Stimulated activated CD4-positive, alpha-beta T cell treated with anti-CD3 and anti-CD28 coated beads, Interleukin-4, amount 100 ng/mL, for 4 hours (primary cell): ENCODE results near the gene MYCBP2.
"Not testable (repeated sequence)": the region's sequence is repeated elsewhere in the genome, so short reads cannot be mapped to it uniquely, and the experiment has no call there.

Experiments
- DNase-seq, 2 experiments: peaks; one replicate each; pipeline ENCODE4 v3.0.0-alpha.2; 2020

MYCBP2 gene, protein sequence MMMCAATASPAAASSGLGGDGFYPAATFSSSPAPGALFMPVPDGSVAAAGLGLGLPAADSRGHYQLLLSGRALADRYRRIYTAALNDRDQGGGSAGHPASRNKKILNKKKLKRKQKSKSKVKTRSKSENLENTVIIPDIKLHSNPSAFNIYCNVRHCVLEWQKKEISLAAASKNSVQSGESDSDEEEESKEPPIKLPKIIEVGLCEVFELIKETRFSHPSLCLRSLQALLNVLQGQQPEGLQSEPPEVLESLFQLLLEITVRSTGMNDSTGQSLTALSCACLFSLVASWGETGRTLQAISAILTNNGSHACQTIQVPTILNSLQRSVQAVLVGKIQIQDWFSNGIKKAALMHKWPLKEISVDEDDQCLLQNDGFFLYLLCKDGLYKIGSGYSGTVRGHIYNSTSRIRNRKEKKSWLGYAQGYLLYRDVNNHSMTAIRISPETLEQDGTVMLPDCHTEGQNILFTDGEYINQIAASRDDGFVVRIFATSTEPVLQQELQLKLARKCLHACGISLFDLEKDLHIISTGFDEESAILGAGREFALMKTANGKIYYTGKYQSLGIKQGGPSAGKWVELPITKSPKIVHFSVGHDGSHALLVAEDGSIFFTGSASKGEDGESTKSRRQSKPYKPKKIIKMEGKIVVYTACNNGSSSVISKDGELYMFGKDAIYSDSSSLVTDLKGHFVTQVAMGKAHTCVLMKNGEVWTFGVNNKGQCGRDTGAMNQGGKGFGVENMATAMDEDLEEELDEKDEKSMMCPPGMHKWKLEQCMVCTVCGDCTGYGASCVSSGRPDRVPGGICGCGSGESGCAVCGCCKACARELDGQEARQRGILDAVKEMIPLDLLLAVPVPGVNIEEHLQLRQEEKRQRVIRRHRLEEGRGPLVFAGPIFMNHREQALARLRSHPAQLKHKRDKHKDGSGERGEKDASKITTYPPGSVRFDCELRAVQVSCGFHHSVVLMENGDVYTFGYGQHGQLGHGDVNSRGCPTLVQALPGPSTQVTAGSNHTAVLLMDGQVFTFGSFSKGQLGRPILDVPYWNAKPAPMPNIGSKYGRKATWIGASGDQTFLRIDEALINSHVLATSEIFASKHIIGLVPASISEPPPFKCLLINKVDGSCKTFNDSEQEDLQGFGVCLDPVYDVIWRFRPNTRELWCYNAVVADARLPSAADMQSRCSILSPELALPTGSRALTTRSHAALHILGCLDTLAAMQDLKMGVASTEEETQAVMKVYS (N-terminal part only)

DNA sequence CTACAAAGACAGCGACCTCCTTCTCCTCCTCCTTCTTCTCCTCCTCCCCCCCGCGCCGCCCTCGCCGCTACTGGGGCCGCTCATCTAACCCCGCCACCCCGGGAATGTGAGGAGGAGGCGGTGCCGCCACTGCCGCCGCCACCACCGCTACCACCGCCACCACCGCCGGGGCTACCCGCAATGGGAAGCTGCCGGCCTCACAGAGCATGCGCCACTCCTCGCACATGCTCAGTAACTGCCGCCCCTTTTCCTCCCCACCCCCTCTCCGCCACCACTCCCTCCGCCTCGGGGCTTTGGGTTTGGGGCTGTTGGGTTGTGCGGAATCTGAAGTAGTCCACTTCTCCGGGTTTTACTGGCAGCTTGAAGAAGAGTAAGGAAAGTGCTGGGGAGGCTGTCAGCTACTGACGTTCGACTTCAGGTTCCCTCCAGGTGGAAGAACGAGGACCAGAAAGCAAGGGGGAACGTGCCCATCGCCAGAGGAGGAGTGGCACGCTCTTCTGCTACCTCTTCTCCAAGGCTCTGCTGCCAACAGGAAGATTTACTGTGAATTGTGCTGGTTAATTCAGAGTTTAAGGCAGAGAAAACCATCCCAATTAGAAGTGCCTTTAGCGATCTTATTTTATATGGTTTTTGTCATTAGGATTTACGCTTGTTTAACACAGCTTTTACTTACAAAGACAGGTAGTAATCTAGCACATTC, at the start of gene MYCBP2:
Gene MYCBP2 (minus strand): TSS at position 190 of the 700 bp plus-strand sequence. CDS start 319 bp downstream, outside the sequence.
- peak; percentile 95 to 98 for DNase-seq

DNA sequence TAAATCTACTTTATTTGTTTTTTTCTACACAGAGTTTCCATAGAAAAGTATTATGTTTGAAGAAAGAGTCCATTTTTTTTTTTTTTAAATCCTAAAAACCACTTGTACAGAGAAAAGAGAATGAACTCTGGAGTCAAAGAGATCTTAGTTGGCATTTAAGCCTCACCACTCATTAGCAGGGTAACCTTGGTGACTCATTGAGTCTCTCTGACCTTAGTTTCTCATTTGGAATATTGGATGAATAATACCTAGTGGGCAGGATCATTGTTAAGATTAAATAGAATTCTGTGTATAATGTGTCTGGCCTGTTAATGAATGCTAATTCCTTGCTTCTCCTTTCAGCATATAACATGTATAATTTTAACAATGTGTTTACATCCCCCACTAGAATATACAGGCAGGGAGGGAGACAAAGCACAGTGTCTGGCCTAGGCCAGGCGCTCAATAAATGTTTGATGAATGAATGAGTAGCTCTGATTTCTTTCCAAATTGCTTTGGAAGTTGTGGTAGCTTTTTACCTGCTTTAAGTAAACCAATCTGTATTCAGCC, 48.7 kb upstream of the MYCBP2 start:
- DNase-seq = no peak

DNA sequence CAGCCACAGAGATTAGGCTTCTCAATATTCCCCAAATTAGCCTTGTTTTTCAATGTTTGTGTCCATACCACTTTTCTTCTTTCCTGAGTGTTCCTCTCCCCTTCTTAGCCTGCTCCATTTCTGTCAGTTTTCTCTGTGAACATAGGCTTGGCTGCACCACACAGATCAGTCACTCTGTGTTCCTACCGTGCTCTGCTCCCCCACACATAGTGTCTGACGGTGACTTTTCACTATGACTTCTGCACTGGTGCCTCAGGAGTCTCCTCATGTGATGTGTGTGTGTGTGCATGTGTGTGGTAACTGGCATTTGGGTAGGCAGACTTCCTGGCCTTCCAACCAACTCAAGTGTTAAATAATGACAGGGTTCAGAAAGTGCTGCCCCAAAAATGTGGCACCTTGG, 47.9 kb upstream of the MYCBP2 start:
- DNase-seq = no peak

DNA sequence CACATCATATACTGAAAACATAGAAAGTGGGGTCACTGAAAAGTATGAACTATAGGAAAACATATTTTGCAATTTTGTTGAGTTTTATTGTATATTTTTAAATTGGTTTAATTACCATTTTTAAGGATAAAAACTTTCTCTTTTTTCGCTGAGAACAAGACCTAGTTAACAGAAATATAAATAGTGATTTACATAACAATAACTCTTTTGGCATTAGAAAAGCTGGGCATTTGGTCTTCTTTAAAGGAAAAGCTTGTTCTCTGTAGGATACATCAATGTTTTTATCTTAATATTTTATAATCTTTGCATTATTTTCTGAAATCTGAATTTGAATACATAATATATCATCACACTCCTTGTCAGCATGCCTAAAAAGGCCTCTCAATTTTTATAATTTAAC, 47.4 kb upstream of the MYCBP2 start:
- DNase-seq = no peak

DNA sequence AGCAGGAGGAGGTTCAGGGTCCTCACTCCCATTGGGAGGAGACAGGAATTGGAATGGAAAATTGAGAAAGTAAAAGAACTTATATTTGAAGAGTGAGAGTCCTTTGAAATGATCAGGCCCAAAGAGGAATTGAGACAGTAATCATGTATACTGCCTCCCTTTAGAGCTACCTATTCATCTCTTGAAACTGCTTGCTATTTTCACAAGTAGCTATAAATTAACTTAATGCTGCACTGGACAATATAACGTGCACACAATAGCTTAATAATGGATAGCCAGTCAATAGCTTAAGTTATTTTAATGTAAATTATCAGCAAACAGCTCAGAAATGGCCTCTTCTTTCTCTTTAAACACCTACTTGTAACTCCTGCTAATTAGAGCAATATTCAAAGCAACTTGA, 46.6 kb upstream of the MYCBP2 start:
- no peak for DNase-seq

GRCh38 chr13:77372275-77372674, 45.4 kb upstream of the MYCBP2 start:
- no peak for DNase-seq

- DNase-seq = no peak
Observed at GRCh38 chr13:77370888-77371287, 44.0 kb upstream of the MYCBP2 start.

GRCh38 chr13:77362166-77362565, 35.3 kb upstream of the MYCBP2 start:
- DNase-seq = no peak

DNA sequence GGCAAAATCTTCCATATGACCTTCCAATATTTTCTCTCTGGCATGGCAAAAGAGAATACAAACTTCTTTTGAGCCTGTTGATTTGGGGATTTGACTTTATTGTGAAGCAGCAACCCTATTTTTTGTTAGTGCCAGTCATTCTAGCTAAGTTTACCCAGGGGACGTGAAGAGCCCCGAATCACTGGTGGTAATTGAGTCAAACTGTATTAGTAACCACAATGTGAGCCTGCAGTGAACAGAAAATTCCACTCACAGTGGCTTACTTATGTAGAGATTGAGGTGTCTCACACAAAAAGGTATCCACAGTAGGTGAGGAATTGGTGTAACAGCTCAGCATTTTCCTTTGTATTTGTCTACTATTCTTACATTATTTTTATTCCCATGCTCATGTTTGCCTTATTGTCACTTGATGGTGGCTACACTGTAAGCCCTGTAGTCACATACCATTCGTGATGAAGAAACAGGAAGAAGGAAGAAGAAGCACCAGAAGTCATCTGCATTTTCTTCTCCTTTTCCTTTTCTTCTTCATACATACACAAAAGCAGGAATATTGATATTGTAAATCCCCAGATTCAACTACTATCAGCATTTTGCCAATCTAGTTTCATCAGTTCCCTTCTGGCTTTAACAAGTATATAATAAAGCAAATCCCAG, 33.3 kb upstream of the MYCBP2 start:
- DNase-seq = no peak

GRCh38 chr13:77359171-77359570, 32.3 kb upstream of the MYCBP2 start:
- DNase-seq = no peak

DNA sequence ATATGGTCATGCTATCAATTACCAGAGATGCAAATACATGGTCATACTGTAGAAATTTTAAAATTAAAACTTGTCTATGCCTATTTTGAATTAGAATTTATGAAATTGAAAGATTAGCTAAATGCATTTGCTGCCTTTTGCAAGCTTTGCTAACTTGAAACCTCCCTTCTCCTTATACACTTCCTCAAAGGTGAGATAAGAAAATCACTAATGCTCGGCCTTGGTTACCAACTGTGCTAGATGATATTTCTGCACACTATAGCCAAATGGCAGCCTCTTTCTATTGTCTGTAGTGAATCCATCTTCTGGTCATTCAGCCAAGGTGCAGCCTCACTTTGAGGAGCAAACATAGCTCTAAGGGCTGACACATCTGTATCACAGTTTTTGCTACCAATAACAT, 31.1 kb upstream of the MYCBP2 start:
- no peak for DNase-seq

DNA sequence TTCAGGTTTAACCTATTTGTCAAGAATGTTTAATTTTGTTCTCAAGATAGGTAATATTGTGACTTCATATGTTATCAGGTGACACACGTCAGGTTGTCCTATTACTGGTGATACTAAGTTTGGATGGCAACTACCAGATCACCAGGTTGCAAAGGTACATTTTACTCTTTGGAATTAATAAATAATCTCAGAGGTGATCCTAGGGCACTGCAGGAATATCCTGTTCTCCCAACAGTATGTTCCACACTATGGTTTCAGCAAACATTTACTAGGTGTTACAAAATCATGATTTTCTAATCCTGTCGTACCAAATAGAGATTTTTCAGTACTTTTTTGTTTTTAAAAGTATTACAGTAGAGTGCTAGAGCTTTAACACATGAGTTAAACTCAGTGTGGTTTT, 29.3 kb upstream of the MYCBP2 start:
- DNase-seq = no peak

- no peak for DNase-seq
Observed at GRCh38 chr13:77353995-77354394, 27.1 kb upstream of the MYCBP2 start.

DNA sequence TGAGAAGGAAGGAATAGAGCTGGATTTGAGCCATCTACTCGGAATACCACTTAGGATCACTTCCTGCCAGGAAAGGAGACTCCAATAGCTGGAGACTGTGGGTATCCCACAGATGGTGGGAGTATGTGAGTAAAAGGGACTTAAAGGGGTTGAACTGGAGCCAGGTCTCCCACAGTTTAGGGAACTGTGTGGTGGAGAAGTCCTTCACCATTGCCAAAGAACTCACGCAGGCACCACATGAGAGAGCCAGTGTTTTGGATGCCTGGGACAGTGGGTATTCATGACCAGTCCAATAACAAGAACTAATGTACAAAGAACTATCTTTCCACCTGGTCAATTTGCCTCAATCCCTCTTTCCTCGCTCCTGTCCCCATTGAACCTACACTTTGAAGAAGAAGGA, 24.4 kb upstream of the MYCBP2 start:
- DNase-seq = no peak

GRCh38 chr13:77350811-77351210, 23.9 kb upstream of the MYCBP2 start:
- DNase-seq = no peak

- no peak for DNase-seq
Observed at GRCh38 chr13:77349365-77349764, 22.5 kb upstream of the MYCBP2 start.

GRCh38 chr13:77347351-77347750, 20.5 kb upstream of the MYCBP2 start:
- not testable (repeated sequence) for DNase-seq

GRCh38 chr13:77345150-77345780, 18.4 kb upstream of the MYCBP2 start:
- DNase-seq = peak in 1 of 2 experiments; percentile 4

DNA sequence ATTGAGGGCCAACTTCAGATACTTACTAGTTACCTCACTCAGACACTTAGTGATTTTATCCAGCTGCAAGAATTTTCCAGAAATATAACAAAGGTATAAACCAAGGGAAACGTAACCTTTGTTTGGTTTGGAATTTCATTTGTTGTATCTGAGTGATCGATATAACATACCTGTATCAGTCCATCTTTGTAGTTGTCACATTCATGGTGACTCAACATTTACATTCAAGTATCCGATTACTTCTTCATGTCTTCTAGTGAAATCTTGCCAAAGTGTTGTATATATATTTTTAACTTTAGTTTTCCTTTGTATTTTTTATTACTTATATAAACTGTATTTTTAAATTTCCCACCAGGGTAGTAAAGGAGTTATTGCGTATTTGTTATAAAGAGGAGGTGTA, 16.9 kb upstream of the MYCBP2 start:
- no peak for DNase-seq

DNA sequence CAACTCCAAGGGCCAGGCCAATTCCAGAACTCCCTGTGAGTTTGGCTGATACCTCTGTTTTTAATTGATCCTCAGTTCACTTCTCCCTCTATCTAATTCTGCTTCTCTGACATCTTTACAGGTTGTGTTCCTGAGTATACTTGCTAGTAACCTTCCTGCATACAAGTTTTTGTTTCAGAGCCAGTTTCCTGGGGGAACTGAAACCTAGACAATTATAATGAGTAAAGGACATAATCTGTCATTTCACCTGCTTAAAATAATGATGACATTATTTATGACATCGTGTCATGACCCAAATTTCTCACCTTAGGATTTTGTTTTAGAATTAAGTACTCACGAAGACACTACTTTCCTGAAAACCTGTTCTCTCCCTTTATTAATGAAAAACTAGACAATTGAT, 12.5 kb upstream of the MYCBP2 start:
- DNase-seq = no peak

DNA sequence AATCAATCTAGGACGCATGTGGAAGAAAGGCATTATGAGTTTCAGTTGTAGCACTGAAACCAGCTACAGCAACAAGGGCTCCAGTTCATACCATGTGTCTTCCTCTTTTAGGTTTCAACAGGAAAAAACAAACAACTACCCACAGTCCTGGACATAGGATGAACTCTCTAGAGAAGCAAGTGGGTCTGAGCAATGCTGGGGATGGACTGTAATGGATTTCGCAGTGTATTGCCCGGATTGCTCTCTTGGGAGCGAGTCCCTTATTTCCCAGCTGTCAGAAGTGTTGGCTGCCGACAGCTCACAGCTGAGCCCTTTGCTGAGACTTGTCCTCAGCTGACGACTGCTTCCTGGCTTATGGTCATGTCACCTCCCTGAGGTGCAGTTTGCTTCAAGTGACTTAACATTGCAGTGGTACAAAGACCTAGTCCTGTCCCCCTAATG, 12.1 kb upstream of the MYCBP2 start:
- no peak for DNase-seq
